CD14-positive monocyte (primary cell): ENCODE results near the gene UQCRQ. TPM values are rescaled to one million over a fixed set of nuclear protein-coding genes. Genes with fewer than 3 reads are reported as not detected.

Source experiments
- DNase-seq, 3 donors: peaks; one replicate each; pipeline ENCODE4 v3.0.0-alpha.2; 2011 to 2022
- H2AFZ ChIP-seq: 2 replicates; pipeline ENCODE4 v1.6.0; 2012; ENCODE audit warnings: mild to moderate bottlenecking, low read depth, low read length, inconsistent platforms; ENCODE audit not compliant: insufficient read depth, poor library complexity, severe bottlenecking
- H3K27ac ChIP-seq, 2 donors: 1 replicate in 1 of 2; 2 replicates in 1 of 2; pipeline ENCODE4 v1.5.1; 2012 to 2013; ENCODE audit warnings: low read length in 2 of 2, control low read depth in 1 of 2, inconsistent platforms in 1 of 2, low read depth in 1 of 2, mild to moderate bottlenecking in 1 of 2
- H3K27me3 ChIP-seq, 2 donors: one replicate each; pipeline versions ENCODE4 v1.6.0 to v1.6.1; 2011 to 2013; ENCODE audit warnings: low read length in 2 of 2; ENCODE audit not compliant: control insufficient read depth in 2 of 2, insufficient read depth in 2 of 2
- H3K36me3 ChIP-seq, 2 donors: replicated peaks in 1 of 2; 1 replicate in 1 of 2; 2 replicates in 1 of 2; pipeline versions ENCODE4 v1.5.1 to v1.6.1; 2012 to 2013; ENCODE audit warnings: low read length in 2 of 2, control low read depth in 1 of 2, inconsistent platforms in 1 of 2, mild to moderate bottlenecking in 1 of 2; ENCODE audit not compliant: insufficient read depth in 2 of 2, control insufficient read depth in 1 of 2
- H3K4me1 ChIP-seq, 2 donors: 1 replicate in 1 of 2; 2 replicates in 1 of 2; pipeline versions ENCODE4 v1.5.1 to v1.6.1; 2012 to 2013; ENCODE audit warnings: low read length in 2 of 2, control low read depth in 1 of 2, inconsistent platforms in 1 of 2, mild to moderate bottlenecking in 1 of 2, moderate library complexity in 1 of 2; ENCODE audit not compliant: insufficient read depth in 2 of 2, control insufficient read depth in 1 of 2
- H3K4me2 ChIP-seq: replicated peaks from 2 replicates; pipeline ENCODE3; 2012; ENCODE audit warnings: low read length, moderate library complexity, mild to moderate bottlenecking; ENCODE audit not compliant: poor library complexity, severe bottlenecking; ENCODE audit errors: extremely low read depth
- H3K4me3 ChIP-seq, 3 experiments: fragments of 200-600 bp in 1 of 3; sonication (generic) in 1 of 3; replicated peaks in 1 of 3; 1 replicate in 2 of 3; 2 replicates in 1 of 3; pipeline ENCODE4 v1.5.1; 2011 to 2013; ENCODE audit warnings: low read length in 3 of 3, mild to moderate bottlenecking in 3 of 3, control low read depth in 2 of 3, low read depth in 2 of 3, inconsistent platforms in 1 of 3, moderate library complexity in 1 of 3
- H3K79me2 ChIP-seq: 2 replicates; pipeline ENCODE4 v1.6.0; 2012; ENCODE audit warnings: mild to moderate bottlenecking, control low read depth, inconsistent platforms, low read length, moderate library complexity; ENCODE audit not compliant: insufficient read depth
- H3K9ac ChIP-seq: 2 replicates; pipeline ENCODE4 v1.6.0; 2017; ENCODE audit warnings: low read length, mild to moderate bottlenecking; ENCODE audit not compliant: insufficient read depth, poor library complexity, severe bottlenecking
- H3K9me3 ChIP-seq, 2 donors: replicated peaks in 1 of 2; 1 replicate in 1 of 2; 2 replicates in 1 of 2; pipeline versions ENCODE4 v1.5.1 to v1.6.1; 2012 to 2013; ENCODE audit warnings: low read length in 2 of 2, control low read depth in 1 of 2; ENCODE audit not compliant: control insufficient read depth in 1 of 2, insufficient read depth in 1 of 2
- H4K20me1 ChIP-seq: 2 replicates; pipeline ENCODE4 v1.6.0; 2012; ENCODE audit warnings: mild to moderate bottlenecking, low read length, control low read depth, moderate library complexity; ENCODE audit not compliant: insufficient read depth
- H3K27ac Mint-ChIP-seq, 7 donors: one replicate each; pipeline ENCODE4 v1.8.0; 2020; ENCODE audit warnings: mild to moderate bottlenecking in 7 of 7, mixed read lengths in 7 of 7, moderate library complexity in 6 of 7, inconsistent platforms in 2 of 7
- H3K27me3 Mint-ChIP-seq, 3 donors: one replicate each; pipeline ENCODE4 v1.8.0; 2021 to 2022; ENCODE audit warnings: low read depth in 3 of 3, mild to moderate bottlenecking in 3 of 3, mixed read lengths in 3 of 3, moderate library complexity in 3 of 3, inconsistent platforms in 1 of 3
- H3K36me3 Mint-ChIP-seq, 2 donors: one replicate each; pipeline ENCODE4 v1.8.0; 2020; ENCODE audit warnings: mixed read lengths in 2 of 2, inconsistent platforms in 1 of 2, mild to moderate bottlenecking in 1 of 2
- H3K4me1 Mint-ChIP-seq: one replicate; pipeline ENCODE4 v1.8.0; 2020; ENCODE audit warnings: mild to moderate bottlenecking, mixed read lengths
- H3K4me3 Mint-ChIP-seq, 2 donors: one replicate each; pipeline ENCODE4 v1.8.0; 2020; ENCODE audit warnings: mild to moderate bottlenecking in 2 of 2, mixed read lengths in 2 of 2, moderate library complexity in 1 of 2
- H3K9me3 Mint-ChIP-seq, 7 donors: one replicate each; pipeline ENCODE4 v1.8.0; 2020 to 2022; ENCODE audit warnings: mixed read lengths in 7 of 7, mild to moderate bottlenecking in 6 of 7, moderate library complexity in 6 of 7, inconsistent platforms in 2 of 7
- WGBS: methylation state at CpG from one replicate; pipeline ENCODE4 v1.1.5; 2013; ENCODE audit warnings: missing lambda C conversion rate; ENCODE audit not compliant: insufficient coverage; 5-methylcytosine and 5-hydroxymethylcytosine counted together
- intact Hi-C, 2 donors: fragments of 100-400 bp; cut with micrococcal nuclease; formaldehyde crosslinking; loops; one replicate each; pipeline versions ENCODE4 v1.15.0 to v1.15.1; 2023
- polyA plus RNA-seq, 3 donors: library from polyadenylated mRNA; depleted of rRNA in 1 of 3; unstranded in 2 of 3; stranded (reverse) in 1 of 3; fragments of 300-500 nt in 2 of 3; fragments of >200 nt in 1 of 3; fragmentation: Illumina TruSeq in 2 of 3; gene quantifications; 1 replicate in 2 of 3; 2 replicates in 1 of 3; pipeline ENCODE4 v1.2.3, GENCODE V29; 2012 to 2021
- TF ChIP-seq, protein P1 (sequence below): fragments of 200-600 bp; IDR thresholded peaks from one replicate; pipeline ENCODE4 v1.8.0; 2022; ENCODE audit warnings: antibody characterized with exemption, mild to moderate bottlenecking

UQCRQ gene
- polyA plus RNA-seq, 3 donors, result 81.6 to 880 (median 879) TPM

DNA sequence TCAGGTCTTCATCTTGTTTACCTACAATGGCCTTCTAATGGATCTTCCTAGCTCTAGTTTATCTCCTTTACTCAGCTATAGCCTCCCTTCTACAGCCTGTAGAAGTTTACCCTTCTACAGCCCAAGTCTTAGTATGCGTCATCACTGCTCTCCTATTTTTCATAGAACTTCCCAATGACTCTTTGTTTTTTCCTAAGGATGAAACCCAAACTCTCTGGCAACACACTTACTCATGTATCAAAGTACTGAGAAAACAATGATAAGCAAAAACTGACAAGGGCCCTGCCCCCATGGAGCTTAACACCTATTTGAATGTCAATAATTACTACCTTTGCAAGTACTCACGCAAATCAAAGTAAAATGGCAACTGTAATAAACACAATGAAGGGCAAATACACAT lies 40.7 kb downstream of the UQCRQ start:
- Histone ChIP-seq H3K27me3 (no peaks in the 10 kb centered on the region), H3K4me3 (no peak overlapping the region), H3K27ac (no peak overlapping the region), H3K9me3 (no peaks in the 10 kb centered on the region), H4K20me1 (peaks cover 52% of the 10 kb centered on the region), H3K4me2 (no peak overlapping the region), H3K79me2 (no peaks in the 10 kb centered on the region), H3K9ac (no peak overlapping the region), H2AFZ (no peak overlapping the region), H3K4me1 (no peaks in the 10 kb centered on the region), H3K36me3 (peaks cover 44 to 57% of the 10 kb centered on the region in 2 donors)
- intact Hi-C loops, result no loop called here
- TF ChIP-seq, protein P1, sequence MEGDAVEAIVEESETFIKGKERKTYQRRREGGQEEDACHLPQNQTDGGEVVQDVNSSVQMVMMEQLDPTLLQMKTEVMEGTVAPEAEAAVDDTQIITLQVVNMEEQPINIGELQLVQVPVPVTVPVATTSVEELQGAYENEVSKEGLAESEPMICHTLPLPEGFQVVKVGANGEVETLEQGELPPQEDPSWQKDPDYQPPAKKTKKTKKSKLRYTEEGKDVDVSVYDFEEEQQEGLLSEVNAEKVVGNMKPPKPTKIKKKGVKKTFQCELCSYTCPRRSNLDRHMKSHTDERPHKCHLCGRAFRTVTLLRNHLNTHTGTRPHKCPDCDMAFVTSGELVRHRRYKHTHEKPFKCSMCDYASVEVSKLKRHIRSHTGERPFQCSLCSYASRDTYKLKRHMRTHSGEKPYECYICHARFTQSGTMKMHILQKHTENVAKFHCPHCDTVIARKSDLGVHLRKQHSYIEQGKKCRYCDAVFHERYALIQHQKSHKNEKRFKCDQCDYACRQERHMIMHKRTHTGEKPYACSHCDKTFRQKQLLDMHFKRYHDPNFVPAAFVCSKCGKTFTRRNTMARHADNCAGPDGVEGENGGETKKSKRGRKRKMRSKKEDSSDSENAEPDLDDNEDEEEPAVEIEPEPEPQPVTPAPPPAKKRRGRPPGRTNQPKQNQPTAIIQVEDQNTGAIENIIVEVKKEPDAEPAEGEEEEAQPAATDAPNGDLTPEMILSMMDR, result no peak
- 100% methylated on average over 1 of the region's 2 CpGs for WGBS
- DNase-seq, result no peak
- Mint-ChIP-seq H3K27ac (peak overlapping the region in 1 of 7 donors; percentile 16), H3K9me3 (no peaks in the 10 kb centered on the region), H3K4me3 (no peak overlapping the region), H3K36me3 (peaks cover 52 to 59% of the 10 kb centered on the region in 2 donors), H3K27me3 (no peaks in the 10 kb centered on the region), H3K4me1 (peaks cover 5% of the 10 kb centered on the region)

DNA sequence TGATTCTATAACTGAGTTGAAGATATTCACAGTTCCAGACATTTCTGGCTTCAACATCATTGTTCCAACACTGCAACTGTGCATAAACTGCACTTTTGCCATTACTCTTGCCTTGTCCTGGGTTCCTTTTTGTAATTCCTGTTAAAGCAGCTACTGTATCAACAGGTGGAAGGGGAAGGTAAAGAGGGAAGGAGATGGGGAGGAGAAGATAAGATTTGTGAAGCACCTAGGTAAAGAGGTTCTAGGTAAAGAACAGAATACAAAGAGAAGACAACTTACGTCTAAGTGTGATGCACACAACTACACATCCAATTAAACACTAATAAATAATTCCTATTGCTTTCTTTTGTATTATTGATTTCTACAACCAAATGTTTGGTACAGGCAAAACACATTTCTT lies 43.3 kb downstream of the UQCRQ start:
- peaks cover 56% of the 10 kb centered on the region for H4K20me1 ChIP-seq
- TF ChIP-seq, protein P1, result no peak
- Mint-ChIP-seq H3K36me3 (peaks cover 45 to 59% of the 10 kb centered on the region in 2 donors), H3K4me1 (peaks cover 5% of the 10 kb centered on the region), H3K27me3 (no peaks in the 10 kb centered on the region), H3K27ac (no peak overlapping the region), H3K9me3 (no peaks in the 10 kb centered on the region), H3K4me3 (no peak overlapping the region)
- H3K4me2 ChIP-seq, result no peak overlapping the region
- no peak overlapping the region for H3K27ac ChIP-seq
- intact Hi-C loops, result loop anchor here in 1 of 2 donors (10.0 kb wide), 1 partner anchor 55 kb away; the partner anchor contains the start of gene AFF4
- no peaks in the 10 kb centered on the region for H3K4me1 ChIP-seq
- no peak for DNase-seq
- H3K9ac ChIP-seq, result no peak overlapping the region
- H3K4me3 ChIP-seq, result no peak overlapping the region
- no CpG with 5 or more reads among the region's 1 CpG for WGBS
- no peaks in the 10 kb centered on the region for H3K9me3 ChIP-seq
- no peak overlapping the region for H2AFZ ChIP-seq
- H3K27me3 ChIP-seq, result no peaks in the 10 kb centered on the region
- no peaks in the 10 kb centered on the region for H3K79me2 ChIP-seq
- H3K36me3 ChIP-seq, result peaks cover 40 to 52% of the 10 kb centered on the region in 2 donors
